GM23248 (cell line): ENCODE results near the gene NAXE.
"Not testable (repeated sequence)": the region's sequence is repeated elsewhere in the genome, so short reads cannot be mapped to it uniquely, and the experiment has no call there.

Experiments used
- EZH2 ChIP-seq: fragments of 200-600 bp; sonication (generic); IDR thresholded peaks from 2 replicates; pipeline ENCODE4 v1.6.1; 2018; ENCODE audit warnings: antibody characterized with exemption, mild to moderate bottlenecking; ENCODE audit not compliant: insufficient read depth, poor library complexity, severe bottlenecking
- EZH2phosphoT487 ChIP-seq: fragments of 200-600 bp; sonication (generic); IDR thresholded peaks from 2 replicates; pipeline ENCODE4 v1.6.1; 2018; ENCODE audit warnings: antibody characterized with exemption, moderate library complexity, mild to moderate bottlenecking, low read depth; ENCODE audit not compliant: insufficient read depth

DNA sequence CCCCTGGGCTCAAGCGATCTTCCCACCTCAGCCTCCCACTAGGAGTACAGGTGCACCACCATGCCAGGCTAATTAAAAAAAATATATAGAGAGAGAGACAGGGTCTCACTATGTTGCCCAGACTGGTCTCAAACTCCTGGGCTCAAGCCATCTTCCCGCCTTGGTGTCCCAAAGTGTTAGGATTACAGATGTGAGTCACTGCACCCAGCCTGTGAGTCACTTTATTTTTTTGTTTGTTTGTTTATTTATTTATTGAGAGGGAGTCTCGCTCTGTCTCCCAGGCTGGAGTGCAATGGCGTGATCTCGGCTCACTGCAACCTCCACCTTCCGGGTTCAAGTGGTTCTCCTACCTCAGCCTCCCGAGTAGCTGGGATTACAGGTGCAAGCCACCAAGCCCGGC, 3.6 kb upstream of the NAXE start:
- not testable (repeated sequence) for TF ChIP-seq EZH2, EZH2phosphoT487
